K562 (cell line): ENCODE data around the gene PTCH1.
A peak's percentile ranks its signal among the peaks of the same experiment; 100 is the strongest.

Experiments used
- EZH2 ChIP-seq: IDR thresholded peaks from 2 replicates; pipeline ENCODE4 v1.6.1; 2012; ENCODE audit warnings: low read depth, mild to moderate bottlenecking, inconsistent platforms, low read length, borderline replicate concordance
- FOXK2 ChIP-seq, 2 experiments: fragments of 450-650 bp; IDR thresholded peaks in 1 of 2; conservative IDR thresholded peaks in 1 of 2; 2 replicates each; pipeline ENCODE4 v1.6.1; 2016; ENCODE audit warnings: low read depth in 2 of 2, mild to moderate bottlenecking in 1 of 2
- LARP7 ChIP-seq: fragments of 450-650 bp; IDR thresholded peaks from 2 replicates; pipeline ENCODE4 v1.6.1; 2016
- NONO ChIP-seq, 2 experiments: fragments of 200-400 bp in 1 of 2; fragments of 450-650 bp in 1 of 2; formaldehyde crosslinking in 1 of 2; IDR thresholded peaks; 2 replicates each; pipeline ENCODE4 v1.6.1; 2017; ENCODE audit warnings: low read depth in 2 of 2, mild to moderate bottlenecking in 2 of 2, moderate library complexity in 2 of 2, low read length in 1 of 2
- SP1 ChIP-seq: sonication (generic); formaldehyde crosslinking; IDR thresholded peaks from 2 replicates; pipeline ENCODE4 v1.8.1; 2022; ENCODE audit warnings: mild to moderate bottlenecking, missing genetic modification reagents
- ZNF224 ChIP-seq: sonication (generic); formaldehyde crosslinking; IDR thresholded peaks from 2 replicates; pipeline ENCODE4 v1.8.0; 2022; ENCODE audit warnings: mild to moderate bottlenecking, missing genetic modification reagents
- ZNF518B ChIP-seq: fragments of 250-450 bp; sonication (Bioruptor Pico); IDR thresholded peaks from 2 replicates; pipeline ENCODE4 v1.5.0; 2021; ENCODE audit warnings: mild to moderate bottlenecking, moderate library complexity
- TF ChIP-seq, protein P1 (sequence below): fragments of 450-650 bp; IDR thresholded peaks from 2 replicates; pipeline ENCODE4 v1.6.1; 2016; ENCODE audit warnings: mild to moderate bottlenecking
- TF ChIP-seq, protein P2 (sequence below): fragments of 450-650 bp; IDR thresholded peaks from 2 replicates; pipeline ENCODE4 v1.6.1; 2016; ENCODE audit warnings: borderline replicate concordance
- TF ChIP-seq, protein P3 (sequence below): fragments of 450-650 bp; IDR thresholded peaks from 2 replicates; pipeline ENCODE4 v1.6.1; 2017; ENCODE audit warnings: mild to moderate bottlenecking, moderate library complexity

GRCh38 chr9:95462249-95463147 is 54.3 kb downstream of the PTCH1 start:
- peak; percentile 79 to 88 for TF ChIP-seq FOXK2 (conservative IDR thresholded peaks at IDR 0.05 in 1 of 2, IDR thresholded peaks at IDR 0.05 in 1 of 2; ENCODE audit: low read depth in 2 of 2)
- TF ChIP-seq EZH2 = no peak
- peak in 1 of 2 experiments; percentile 91; a peak in 2 of 4 replicates for TF ChIP-seq NONO (IDR thresholded peaks at IDR 0.05; ENCODE audit: low read depth in 2 of 2, low read length in 1 of 2)
- TF ChIP-seq, protein P1, sequence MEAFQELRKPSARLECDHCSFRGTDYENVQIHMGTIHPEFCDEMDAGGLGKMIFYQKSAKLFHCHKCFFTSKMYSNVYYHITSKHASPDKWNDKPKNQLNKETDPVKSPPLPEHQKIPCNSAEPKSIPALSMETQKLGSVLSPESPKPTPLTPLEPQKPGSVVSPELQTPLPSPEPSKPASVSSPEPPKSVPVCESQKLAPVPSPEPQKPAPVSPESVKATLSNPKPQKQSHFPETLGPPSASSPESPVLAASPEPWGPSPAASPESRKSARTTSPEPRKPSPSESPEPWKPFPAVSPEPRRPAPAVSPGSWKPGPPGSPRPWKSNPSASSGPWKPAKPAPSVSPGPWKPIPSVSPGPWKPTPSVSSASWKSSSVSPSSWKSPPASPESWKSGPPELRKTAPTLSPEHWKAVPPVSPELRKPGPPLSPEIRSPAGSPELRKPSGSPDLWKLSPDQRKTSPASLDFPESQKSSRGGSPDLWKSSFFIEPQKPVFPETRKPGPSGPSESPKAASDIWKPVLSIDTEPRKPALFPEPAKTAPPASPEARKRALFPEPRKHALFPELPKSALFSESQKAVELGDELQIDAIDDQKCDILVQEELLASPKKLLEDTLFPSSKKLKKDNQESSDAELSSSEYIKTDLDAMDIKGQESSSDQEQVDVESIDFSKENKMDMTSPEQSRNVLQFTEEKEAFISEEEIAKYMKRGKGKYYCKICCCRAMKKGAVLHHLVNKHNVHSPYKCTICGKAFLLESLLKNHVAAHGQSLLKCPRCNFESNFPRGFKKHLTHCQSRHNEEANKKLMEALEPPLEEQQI = no peak
- no peak for TF ChIP-seq LARP7
- no peak for TF ChIP-seq ZNF224 (CRISPR knock-in tag)
- TF ChIP-seq, protein P2, sequence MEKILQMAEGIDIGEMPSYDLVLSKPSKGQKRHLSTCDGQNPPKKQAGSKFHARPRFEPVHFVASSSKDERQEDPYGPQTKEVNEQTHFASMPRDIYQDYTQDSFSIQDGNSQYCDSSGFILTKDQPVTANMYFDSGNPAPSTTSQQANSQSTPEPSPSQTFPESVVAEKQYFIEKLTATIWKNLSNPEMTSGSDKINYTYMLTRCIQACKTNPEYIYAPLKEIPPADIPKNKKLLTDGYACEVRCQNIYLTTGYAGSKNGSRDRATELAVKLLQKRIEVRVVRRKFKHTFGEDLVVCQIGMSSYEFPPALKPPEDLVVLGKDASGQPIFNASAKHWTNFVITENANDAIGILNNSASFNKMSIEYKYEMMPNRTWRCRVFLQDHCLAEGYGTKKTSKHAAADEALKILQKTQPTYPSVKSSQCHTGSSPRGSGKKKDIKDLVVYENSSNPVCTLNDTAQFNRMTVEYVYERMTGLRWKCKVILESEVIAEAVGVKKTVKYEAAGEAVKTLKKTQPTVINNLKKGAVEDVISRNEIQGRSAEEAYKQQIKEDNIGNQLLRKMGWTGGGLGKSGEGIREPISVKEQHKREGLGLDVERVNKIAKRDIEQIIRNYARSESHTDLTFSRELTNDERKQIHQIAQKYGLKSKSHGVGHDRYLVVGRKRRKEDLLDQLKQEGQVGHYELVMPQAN = peak; percentile 44; the same call in 1 of the 2 replicates
- TF ChIP-seq ZNF518B = no peak
- TF ChIP-seq, protein P3, sequence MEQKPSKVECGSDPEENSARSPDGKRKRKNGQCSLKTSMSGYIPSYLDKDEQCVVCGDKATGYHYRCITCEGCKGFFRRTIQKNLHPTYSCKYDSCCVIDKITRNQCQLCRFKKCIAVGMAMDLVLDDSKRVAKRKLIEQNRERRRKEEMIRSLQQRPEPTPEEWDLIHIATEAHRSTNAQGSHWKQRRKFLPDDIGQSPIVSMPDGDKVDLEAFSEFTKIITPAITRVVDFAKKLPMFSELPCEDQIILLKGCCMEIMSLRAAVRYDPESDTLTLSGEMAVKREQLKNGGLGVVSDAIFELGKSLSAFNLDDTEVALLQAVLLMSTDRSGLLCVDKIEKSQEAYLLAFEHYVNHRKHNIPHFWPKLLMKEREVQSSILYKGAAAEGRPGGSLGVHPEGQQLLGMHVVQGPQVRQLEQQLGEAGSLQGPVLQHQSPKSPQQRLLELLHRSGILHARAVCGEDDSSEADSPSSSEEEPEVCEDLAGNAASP = no peak
- TF ChIP-seq SP1 = peak; percentile 52; the same call in 1 of the 2 replicates
